A549 (cell line): ENCODE results near the gene LATS2. TPM values are rescaled to one million over a fixed set of nuclear protein-coding genes. Genes with fewer than 3 reads are reported as not detected.
A peak's percentile ranks its signal among the peaks of the same experiment; 100 is the strongest.

Experiments
- ATAC-seq, 2 experiments: fragments of 200-7000 bp in 1 of 2; fragments of >200 bp in 1 of 2; cut with Nextera tagmentation in 1 of 2; cut with Tn5 transposase in 1 of 2; 3 replicates each; pipeline versions ENCODE4 v1.8.0 to v1.9.1; 2018 to 2020; ENCODE audit warnings: mild to moderate bottlenecking in 1 of 2, moderate library complexity in 1 of 2
- CTCF ChIA-PET: fragments of 300-600 bp; sonication (Branson Sonifier 250); formaldehyde crosslinking; extraction: SDS; loops from one replicate; lab custom pipeline; 2021; ENCODE audit warnings: antibody characterized with exemption, inconsistent platforms; lab: Yijun Ruan, JAX
- POLR2A ChIA-PET: fragments of 350-600 bp; formaldehyde crosslinking; extraction: SDS; loops from one replicate; lab custom pipeline; 2021; ENCODE audit warnings: antibody characterized with exemption, inconsistent platforms; lab: Yijun Ruan, JAX
- DNase-seq, 2 experiments: peaks; one replicate each; pipeline versions ENCODE4 v3.0.0 to v3.0.0-alpha.2; 2011 to 2016; ENCODE audit warnings: low read depth in 1 of 2, low spot score in 1 of 2
- FAIRE-seq: peaks from 2 replicates; lab custom pipeline; 2011; peaks lifted over from hg19 to GRCh38; lab: Jason Lieb, UNC
- H3K27ac ChIP-seq, 2 experiments: fragments of >200 bp; sonication (Bioruptor Twin); formaldehyde crosslinking; 3 replicates each; pipeline ENCODE4 v1.5.1; 2016 to 2017
- H3K4me1 ChIP-seq: fragments of >200 bp; sonication (Bioruptor Twin); formaldehyde crosslinking; 3 replicates; pipeline ENCODE4 v1.6.1; 2016
- H3K4me2 ChIP-seq: fragments of >200 bp; sonication (Bioruptor Twin); formaldehyde crosslinking; 3 replicates; pipeline ENCODE4 v1.6.1; 2016
- H3K4me3 ChIP-seq: fragments of >200 bp; sonication (Bioruptor Twin); formaldehyde crosslinking; 3 replicates; pipeline ENCODE4 v1.5.1; 2016
- H3K9me3 ChIP-seq: fragments of >200 bp; sonication (Bioruptor Twin); formaldehyde crosslinking; 3 replicates; pipeline ENCODE4 v1.6.1; 2016
- CHD2 ChIP-seq: fragments of 150-350 bp; IDR thresholded peaks from 2 replicates; pipeline ENCODE4 v1.6.1; 2014; ENCODE audit warnings: low read length; ENCODE audit not compliant: partially characterized antibody
- EHMT2 ChIP-seq: fragments of 200-600 bp; sonication (generic); IDR thresholded peaks from 2 replicates; pipeline ENCODE4 v1.6.1; 2016; ENCODE audit warnings: antibody characterized with exemption, low read depth, mild to moderate bottlenecking, moderate library complexity
- ESRRA ChIP-seq: fragments of 150-350 bp; IDR thresholded peaks from 2 replicates; pipeline ENCODE4 v1.6.1; 2014; ENCODE audit warnings: mild to moderate bottlenecking, low read length, borderline replicate concordance
- FOSB ChIP-seq: fragments of 250-450 bp; sonication (Bioruptor Pico); IDR thresholded peaks from 2 replicates; pipeline ENCODE4 v1.5.0; 2020; ENCODE audit warnings: mild to moderate bottlenecking, moderate library complexity
- HOXA7 ChIP-seq: fragments of 250-450 bp; sonication (Bioruptor Pico); IDR thresholded peaks from 2 replicates; pipeline ENCODE4 v1.5.0; 2020; ENCODE audit warnings: mild to moderate bottlenecking, moderate library complexity
- HOXB5 ChIP-seq: fragments of 250-450 bp; sonication (Bioruptor Pico); IDR thresholded peaks from 2 replicates; pipeline ENCODE4 v1.5.0; 2020; ENCODE audit warnings: mild to moderate bottlenecking, moderate library complexity
- JUN ChIP-seq, 2 experiments: fragments of >200 bp; sonication (Bioruptor Twin); formaldehyde crosslinking; IDR thresholded peaks; 2 replicates in 1 of 2; 3 replicates in 1 of 2; pipeline ENCODE4 v1.6.1; 2016 to 2017
- JUNB ChIP-seq: fragments of >200 bp; sonication (Bioruptor Twin); formaldehyde crosslinking; IDR thresholded peaks from 2 replicates; pipeline ENCODE4 v1.6.1; 2016
- KDM5A ChIP-seq: fragments of 200-600 bp; sonication (generic); IDR thresholded peaks from 2 replicates; pipeline ENCODE4 v1.6.1; 2016; ENCODE audit warnings: antibody characterized with exemption, mild to moderate bottlenecking
- MYC ChIP-seq: IDR thresholded peaks from 2 replicates; pipeline ENCODE4 v1.6.1; 2012; ENCODE audit warnings: mild to moderate bottlenecking, inconsistent platforms, low read length, improper control_type of control experiment, borderline replicate concordance
- NPAS2 ChIP-seq: fragments of 250-450 bp; sonication (Bioruptor Pico); IDR thresholded peaks from 2 replicates; pipeline ENCODE4 v1.8.0; 2022; ENCODE audit warnings: mild to moderate bottlenecking, moderate library complexity, borderline replicate concordance
- NR3C1 ChIP-seq: fragments of >200 bp; sonication (Bioruptor Twin); formaldehyde crosslinking; IDR thresholded peaks from 3 replicates; pipeline ENCODE4 v1.6.1; 2017
- POLR2A ChIP-seq: IDR thresholded peaks from 2 replicates; pipeline ENCODE4 v1.6.1; 2012; ENCODE audit warnings: mild to moderate bottlenecking, low read length
- POLR2AphosphoS2 ChIP-seq: conservative IDR thresholded peaks from 2 replicates; pipeline ENCODE4 v1.6.1; 2012; ENCODE audit warnings: low read length, improper control_type of control experiment, inconsistent platforms
- RARB ChIP-seq: fragments of 250-450 bp; sonication (Bioruptor Pico); IDR thresholded peaks from 2 replicates; pipeline ENCODE4 v1.8.0; 2021; ENCODE audit warnings: mild to moderate bottlenecking, moderate library complexity
- RFX5 ChIP-seq: fragments of 450-650 bp; IDR thresholded peaks from 2 replicates; pipeline ENCODE4 v1.7.1; 2014; ENCODE audit warnings: antibody characterized with exemption, mild to moderate bottlenecking, moderate library complexity
- SREBF2 ChIP-seq: fragments of 450-650 bp; IDR thresholded peaks from 2 replicates; pipeline ENCODE4 v1.6.1; 2014; ENCODE audit warnings: mild to moderate bottlenecking, moderate library complexity
- TFCP2L1 ChIP-seq: fragments of 250-450 bp; sonication (Bioruptor Pico); IDR thresholded peaks from 2 replicates; pipeline ENCODE4 v1.5.0; 2021; ENCODE audit warnings: mild to moderate bottlenecking
- TP53 ChIP-seq: fragments of 250-450 bp; sonication (Bioruptor Pico); IDR thresholded peaks from 2 replicates; pipeline ENCODE4 v1.5.0; 2021; ENCODE audit warnings: mild to moderate bottlenecking, moderate library complexity
- WGBS: methylation state at CpG from one replicate; pipeline ENCODE4 v1.1.6; 2017; ENCODE audit errors: missing lambda C conversion rate; 5-methylcytosine and 5-hydroxymethylcytosine counted together
- polyA plus RNA-seq, 4 experiments: library from polyadenylated mRNA; depleted of rRNA in 3 of 4; stranded (reverse); fragments of >200 nt; fragmentation: RNase III in 1 of 4; extraction: RNeasy Plus Mini Kit Qiagen cat#74134 plus additional on column Dnase treatment in 1 of 4; gene quantifications; 2 replicates in 3 of 4; 3 replicates in 1 of 4; pipeline ENCODE4 v1.2.3, GENCODE V29; 2011 to 2017
- TF ChIP-seq, protein P1 (sequence below): IDR thresholded peaks from 2 replicates; pipeline ENCODE4 v1.6.1; 2012
- TF ChIP-seq, protein P2 (sequence below): fragments of 250-450 bp; sonication (Bioruptor Pico); IDR thresholded peaks from 2 replicates; pipeline ENCODE4 v1.5.0; 2021; ENCODE audit warnings: mild to moderate bottlenecking, moderate library complexity, borderline replicate concordance
- TF ChIP-seq, protein P3 (sequence below): fragments of 200-600 bp; sonication (generic); IDR thresholded peaks from 2 replicates; pipeline ENCODE4 v1.6.1; 2016; ENCODE audit warnings: antibody characterized with exemption, mild to moderate bottlenecking, moderate library complexity

Gene LATS2
- polyA plus RNA-seq, 2 of the 4 experiments (the other 2 are of a cell fraction) = 7.8 to 7.9 TPM

DNA sequence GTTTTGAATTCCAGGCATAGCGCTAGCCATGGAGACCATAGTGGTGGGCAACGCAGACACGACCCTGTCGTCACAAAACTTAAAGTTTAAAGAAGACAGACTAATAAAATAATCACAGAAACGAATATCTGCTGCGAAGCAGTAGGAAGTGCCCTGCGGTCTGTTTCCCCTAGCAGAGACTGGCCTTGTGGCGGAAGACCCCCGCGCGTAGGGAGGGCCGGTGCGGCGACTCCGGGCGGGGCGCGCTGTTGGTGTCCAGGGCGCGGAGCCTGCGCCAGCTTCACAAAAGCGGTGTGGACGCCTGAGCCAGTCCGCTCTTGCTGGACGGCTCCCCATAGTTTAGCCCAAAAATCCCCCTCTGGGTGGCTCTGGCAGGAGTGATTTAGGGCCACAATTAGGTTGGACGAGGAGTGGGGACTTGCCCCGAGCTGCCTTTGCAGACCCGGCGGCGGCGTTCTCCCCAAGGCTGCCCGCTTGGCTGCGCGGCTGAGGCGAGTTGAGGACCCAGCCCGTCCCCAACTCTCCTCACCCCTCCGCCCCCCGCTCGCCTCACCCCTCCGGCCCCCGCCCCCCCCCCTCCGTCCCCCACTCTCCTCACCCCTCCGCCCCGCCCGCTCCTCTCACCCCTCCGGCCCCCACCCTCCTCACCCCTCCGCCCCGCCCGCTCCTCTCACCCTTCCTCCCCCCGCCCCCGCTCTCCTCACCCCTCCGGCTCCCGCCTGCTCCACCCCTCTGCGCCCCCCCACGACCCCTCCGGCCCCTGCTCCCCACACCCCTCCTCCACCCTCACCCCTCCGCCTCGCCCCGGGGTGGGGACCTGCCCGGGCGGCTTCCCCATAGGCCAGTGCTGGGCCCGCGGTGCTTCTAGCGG is 14.2 kb upstream of the LATS2 start:
- TF ChIP-seq TP53 (CRISPR knock-in tag) = no peak
- no peak for TF ChIP-seq FOSB (CRISPR knock-in tag)
- TF ChIP-seq JUN (IDR thresholded peaks at IDR 0.05) = no peak
- no peak for TF ChIP-seq SREBF2
- no peak for TF ChIP-seq EHMT2
- TF ChIP-seq TFCP2L1 (CRISPR knock-in tag) = no peak
- TF ChIP-seq RFX5 = no peak
- TF ChIP-seq HOXA7 (CRISPR knock-in tag) = no peak
- TF ChIP-seq KDM5A = no peak
- TF ChIP-seq MYC = no peak
- TF ChIP-seq, protein P1, sequence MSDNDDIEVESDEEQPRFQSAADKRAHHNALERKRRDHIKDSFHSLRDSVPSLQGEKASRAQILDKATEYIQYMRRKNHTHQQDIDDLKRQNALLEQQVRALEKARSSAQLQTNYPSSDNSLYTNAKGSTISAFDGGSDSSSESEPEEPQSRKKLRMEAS = no peak
- TF ChIP-seq RARB = no peak
- TF ChIP-seq, protein P2, sequence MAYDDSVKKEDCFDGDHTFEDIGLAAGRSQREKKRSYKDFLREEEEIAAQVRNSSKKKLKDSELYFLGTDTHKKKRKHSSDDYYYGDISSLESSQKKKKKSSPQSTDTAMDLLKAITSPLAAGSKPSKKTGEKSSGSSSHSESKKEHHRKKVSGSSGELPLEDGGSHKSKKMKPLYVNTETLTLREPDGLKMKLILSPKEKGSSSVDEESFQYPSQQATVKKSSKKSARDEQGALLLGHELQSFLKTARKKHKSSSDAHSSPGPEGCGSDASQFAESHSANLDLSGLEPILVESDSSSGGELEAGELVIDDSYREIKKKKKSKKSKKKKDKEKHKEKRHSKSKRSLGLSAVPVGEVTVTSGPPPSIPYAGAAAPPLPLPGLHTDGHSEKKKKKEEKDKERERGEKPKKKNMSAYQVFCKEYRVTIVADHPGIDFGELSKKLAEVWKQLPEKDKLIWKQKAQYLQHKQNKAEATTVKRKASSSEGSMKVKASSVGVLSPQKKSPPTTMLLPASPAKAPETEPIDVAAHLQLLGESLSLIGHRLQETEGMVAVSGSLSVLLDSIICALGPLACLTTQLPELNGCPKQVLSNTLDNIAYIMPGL (CRISPR knock-in tag) = no peak
- no peak for TF ChIP-seq JUNB
- no peak for TF ChIP-seq POLR2AphosphoS2
- TF ChIP-seq CHD2 = no peak
- TF ChIP-seq NR3C1 = no peak
- no peak for TF ChIP-seq POLR2A
- TF ChIP-seq ESRRA = no peak
- TF ChIP-seq, protein P3, sequence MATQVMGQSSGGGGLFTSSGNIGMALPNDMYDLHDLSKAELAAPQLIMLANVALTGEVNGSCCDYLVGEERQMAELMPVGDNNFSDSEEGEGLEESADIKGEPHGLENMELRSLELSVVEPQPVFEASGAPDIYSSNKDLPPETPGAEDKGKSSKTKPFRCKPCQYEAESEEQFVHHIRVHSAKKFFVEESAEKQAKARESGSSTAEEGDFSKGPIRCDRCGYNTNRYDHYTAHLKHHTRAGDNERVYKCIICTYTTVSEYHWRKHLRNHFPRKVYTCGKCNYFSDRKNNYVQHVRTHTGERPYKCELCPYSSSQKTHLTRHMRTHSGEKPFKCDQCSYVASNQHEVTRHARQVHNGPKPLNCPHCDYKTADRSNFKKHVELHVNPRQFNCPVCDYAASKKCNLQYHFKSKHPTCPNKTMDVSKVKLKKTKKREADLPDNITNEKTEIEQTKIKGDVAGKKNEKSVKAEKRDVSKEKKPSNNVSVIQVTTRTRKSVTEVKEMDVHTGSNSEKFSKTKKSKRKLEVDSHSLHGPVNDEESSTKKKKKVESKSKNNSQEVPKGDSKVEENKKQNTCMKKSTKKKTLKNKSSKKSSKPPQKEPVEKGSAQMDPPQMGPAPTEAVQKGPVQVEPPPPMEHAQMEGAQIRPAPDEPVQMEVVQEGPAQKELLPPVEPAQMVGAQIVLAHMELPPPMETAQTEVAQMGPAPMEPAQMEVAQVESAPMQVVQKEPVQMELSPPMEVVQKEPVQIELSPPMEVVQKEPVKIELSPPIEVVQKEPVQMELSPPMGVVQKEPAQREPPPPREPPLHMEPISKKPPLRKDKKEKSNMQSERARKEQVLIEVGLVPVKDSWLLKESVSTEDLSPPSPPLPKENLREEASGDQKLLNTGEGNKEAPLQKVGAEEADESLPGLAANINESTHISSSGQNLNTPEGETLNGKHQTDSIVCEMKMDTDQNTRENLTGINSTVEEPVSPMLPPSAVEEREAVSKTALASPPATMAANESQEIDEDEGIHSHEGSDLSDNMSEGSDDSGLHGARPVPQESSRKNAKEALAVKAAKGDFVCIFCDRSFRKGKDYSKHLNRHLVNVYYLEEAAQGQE = no peak
- FAIRE-seq (no peak), DNase-seq (no peak), ATAC-seq (peak in 1 of 2 experiments; percentile 46; a peak in 3 of 6 replicates)
- no peaks in the 10 kb centered on the region for H3K9me3 ChIP-seq
- H3K27ac ChIP-seq = peak overlapping the region; percentile 45 to 82; a peak in 4 of 6 replicates
- CTCF ChIA-PET = no interaction called here
- peak overlapping the region; percentile 38; the same call in 1 of the 3 replicates for H3K4me2 ChIP-seq
- peaks cover 16% of the 10 kb centered on the region for H3K4me1 ChIP-seq
- 78% methylated on average over 35 of the region's 64 CpGs for WGBS
- POLR2A ChIA-PET = no interaction called here
- H3K4me3 ChIP-seq = 0 out of 3 replicates have a peak overlapping the region, but pooled peaks have one; percentile 19

DNA sequence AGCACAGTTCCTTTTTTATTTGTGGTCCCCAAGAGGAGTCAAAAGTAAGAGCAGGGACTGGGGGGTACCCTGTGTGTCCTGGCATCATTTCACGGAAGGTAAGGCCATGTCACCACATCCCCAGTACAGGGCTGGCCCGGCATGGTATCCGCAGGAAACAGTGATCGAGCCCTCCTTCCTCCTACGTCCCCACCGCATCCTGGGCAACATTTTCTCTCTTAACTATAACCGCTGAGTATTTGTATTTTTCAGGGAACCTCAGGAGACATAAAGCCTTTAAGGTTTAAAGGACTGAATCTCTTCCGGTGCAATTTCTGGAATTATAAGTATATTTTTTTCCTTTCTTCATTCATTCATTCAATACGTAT is 13.6 kb upstream of the LATS2 start:
- Histone ChIP-seq H3K4me2 (no peak overlapping the region), H3K4me1 (peaks cover 22% of the 10 kb centered on the region), H3K27ac (peak overlapping the region in 1 of 2 experiments; percentile 82; a peak in 3 of 6 replicates), H3K9me3 (no peaks in the 10 kb centered on the region), H3K4me3 (no peak overlapping the region)
- no peak for DNase-seq
- no peak for TF ChIP-seq NR3C1
- no peak for TF ChIP-seq RARB
- TF ChIP-seq NPAS2 (CRISPR knock-in tag) = no peak
- TF ChIP-seq, protein P1 = no peak
- no peak for TF ChIP-seq HOXB5 (CRISPR knock-in tag)
- ChIA-PET POLR2A (no interaction called here), CTCF (interaction anchor here (1.5 kb wide), 1 partner anchor 59 kb away, joined by 3 read pairs; no protein-coding TSS in a partner anchor)
- FAIRE-seq = no peak
- 93% methylated on average over 9 of the region's 9 CpGs for WGBS
- ATAC-seq = no peak
